CD14-positive monocyte (primary cell): ENCODE measurements around the gene ADGRG1. TPM values are rescaled to one million over a fixed set of nuclear protein-coding genes. Genes with fewer than 3 reads are reported as not detected.

Source experiments
- DNase-seq, 3 donors: peaks; one replicate each; pipeline ENCODE4 v3.0.0-alpha.2; 2011 to 2022
- H2AFZ ChIP-seq: 2 replicates; pipeline ENCODE4 v1.6.0; 2012; ENCODE audit warnings: mild to moderate bottlenecking, low read depth, low read length, inconsistent platforms; ENCODE audit not compliant: insufficient read depth, poor library complexity, severe bottlenecking
- H3K27ac ChIP-seq, 2 donors: 1 replicate in 1 of 2; 2 replicates in 1 of 2; pipeline ENCODE4 v1.5.1; 2012 to 2013; ENCODE audit warnings: low read length in 2 of 2, control low read depth in 1 of 2, inconsistent platforms in 1 of 2, low read depth in 1 of 2, mild to moderate bottlenecking in 1 of 2
- H3K27me3 ChIP-seq, 2 donors: one replicate each; pipeline versions ENCODE4 v1.6.0 to v1.6.1; 2011 to 2013; ENCODE audit warnings: low read length in 2 of 2; ENCODE audit not compliant: control insufficient read depth in 2 of 2, insufficient read depth in 2 of 2
- H3K36me3 ChIP-seq, 2 donors: replicated peaks in 1 of 2; 1 replicate in 1 of 2; 2 replicates in 1 of 2; pipeline versions ENCODE4 v1.5.1 to v1.6.1; 2012 to 2013; ENCODE audit warnings: low read length in 2 of 2, control low read depth in 1 of 2, inconsistent platforms in 1 of 2, mild to moderate bottlenecking in 1 of 2; ENCODE audit not compliant: insufficient read depth in 2 of 2, control insufficient read depth in 1 of 2
- H3K4me1 ChIP-seq, 2 donors: 1 replicate in 1 of 2; 2 replicates in 1 of 2; pipeline versions ENCODE4 v1.5.1 to v1.6.1; 2012 to 2013; ENCODE audit warnings: low read length in 2 of 2, control low read depth in 1 of 2, inconsistent platforms in 1 of 2, mild to moderate bottlenecking in 1 of 2, moderate library complexity in 1 of 2; ENCODE audit not compliant: insufficient read depth in 2 of 2, control insufficient read depth in 1 of 2
- H3K4me2 ChIP-seq: replicated peaks from 2 replicates; pipeline ENCODE3; 2012; ENCODE audit warnings: low read length, moderate library complexity, mild to moderate bottlenecking; ENCODE audit not compliant: poor library complexity, severe bottlenecking; ENCODE audit errors: extremely low read depth
- H3K4me3 ChIP-seq, 3 experiments: fragments of 200-600 bp in 1 of 3; sonication (generic) in 1 of 3; replicated peaks in 1 of 3; 1 replicate in 2 of 3; 2 replicates in 1 of 3; pipeline ENCODE4 v1.5.1; 2011 to 2013; ENCODE audit warnings: low read length in 3 of 3, mild to moderate bottlenecking in 3 of 3, control low read depth in 2 of 3, low read depth in 2 of 3, inconsistent platforms in 1 of 3, moderate library complexity in 1 of 3
- H3K79me2 ChIP-seq: 2 replicates; pipeline ENCODE4 v1.6.0; 2012; ENCODE audit warnings: mild to moderate bottlenecking, control low read depth, inconsistent platforms, low read length, moderate library complexity; ENCODE audit not compliant: insufficient read depth
- H3K9ac ChIP-seq: 2 replicates; pipeline ENCODE4 v1.6.0; 2017; ENCODE audit warnings: low read length, mild to moderate bottlenecking; ENCODE audit not compliant: insufficient read depth, poor library complexity, severe bottlenecking
- H3K9me3 ChIP-seq, 2 donors: replicated peaks in 1 of 2; 1 replicate in 1 of 2; 2 replicates in 1 of 2; pipeline versions ENCODE4 v1.5.1 to v1.6.1; 2012 to 2013; ENCODE audit warnings: low read length in 2 of 2, control low read depth in 1 of 2; ENCODE audit not compliant: control insufficient read depth in 1 of 2, insufficient read depth in 1 of 2
- H4K20me1 ChIP-seq: 2 replicates; pipeline ENCODE4 v1.6.0; 2012; ENCODE audit warnings: mild to moderate bottlenecking, low read length, control low read depth, moderate library complexity; ENCODE audit not compliant: insufficient read depth
- H3K27ac Mint-ChIP-seq, 7 donors: one replicate each; pipeline ENCODE4 v1.8.0; 2020; ENCODE audit warnings: mild to moderate bottlenecking in 7 of 7, mixed read lengths in 7 of 7, moderate library complexity in 6 of 7, inconsistent platforms in 2 of 7
- H3K27me3 Mint-ChIP-seq, 3 donors: one replicate each; pipeline ENCODE4 v1.8.0; 2021 to 2022; ENCODE audit warnings: low read depth in 3 of 3, mild to moderate bottlenecking in 3 of 3, mixed read lengths in 3 of 3, moderate library complexity in 3 of 3, inconsistent platforms in 1 of 3
- H3K36me3 Mint-ChIP-seq, 2 donors: one replicate each; pipeline ENCODE4 v1.8.0; 2020; ENCODE audit warnings: mixed read lengths in 2 of 2, inconsistent platforms in 1 of 2, mild to moderate bottlenecking in 1 of 2
- H3K4me1 Mint-ChIP-seq: one replicate; pipeline ENCODE4 v1.8.0; 2020; ENCODE audit warnings: mild to moderate bottlenecking, mixed read lengths
- H3K4me3 Mint-ChIP-seq, 2 donors: one replicate each; pipeline ENCODE4 v1.8.0; 2020; ENCODE audit warnings: mild to moderate bottlenecking in 2 of 2, mixed read lengths in 2 of 2, moderate library complexity in 1 of 2
- H3K9me3 Mint-ChIP-seq, 7 donors: one replicate each; pipeline ENCODE4 v1.8.0; 2020 to 2022; ENCODE audit warnings: mixed read lengths in 7 of 7, mild to moderate bottlenecking in 6 of 7, moderate library complexity in 6 of 7, inconsistent platforms in 2 of 7
- WGBS: methylation state at CpG from one replicate; pipeline ENCODE4 v1.1.5; 2013; ENCODE audit warnings: missing lambda C conversion rate; ENCODE audit not compliant: insufficient coverage; 5-methylcytosine and 5-hydroxymethylcytosine counted together
- intact Hi-C, 2 donors: fragments of 100-400 bp; cut with micrococcal nuclease; formaldehyde crosslinking; loops; one replicate each; pipeline versions ENCODE4 v1.15.0 to v1.15.1; 2023
- polyA plus RNA-seq, 3 donors: library from polyadenylated mRNA; depleted of rRNA in 1 of 3; unstranded in 2 of 3; stranded (reverse) in 1 of 3; fragments of 300-500 nt in 2 of 3; fragments of >200 nt in 1 of 3; fragmentation: Illumina TruSeq in 2 of 3; gene quantifications; 1 replicate in 2 of 3; 2 replicates in 1 of 3; pipeline ENCODE4 v1.2.3, GENCODE V29; 2012 to 2021
- TF ChIP-seq, protein P1 (sequence below): fragments of 200-600 bp; IDR thresholded peaks from one replicate; pipeline ENCODE4 v1.8.0; 2022; ENCODE audit warnings: antibody characterized with exemption, mild to moderate bottlenecking

Gene ADGRG1
- polyA plus RNA-seq, 3 donors = 0.07 to 0.39 (median 0.08) TPM

DNA sequence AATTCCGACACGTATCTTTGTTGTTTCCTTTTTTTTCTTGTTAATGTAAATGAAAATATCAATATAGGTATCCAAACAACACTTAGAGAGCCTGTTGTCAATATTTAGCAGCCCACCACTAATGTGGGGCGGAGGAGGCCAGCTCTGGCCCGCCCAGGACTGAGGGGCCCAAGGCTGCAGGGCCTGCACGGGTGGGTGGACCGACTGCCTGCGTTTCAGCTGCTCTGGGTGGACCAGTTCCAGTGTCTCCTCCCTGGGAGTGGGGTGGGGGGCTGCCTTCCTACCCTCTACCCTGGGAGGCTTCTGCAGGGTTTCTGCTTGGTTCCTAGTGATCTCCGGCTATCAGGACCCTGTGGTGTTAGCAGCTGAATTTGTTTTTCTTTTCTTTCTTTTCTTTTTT is 15.9 kb upstream of the ADGRG1 start:
- no peak for DNase-seq
- intact Hi-C loops = no loop called here
- no peak overlapping the region for H3K4me3 Mint-ChIP-seq
- no peaks in the 10 kb centered on the region for H3K4me1 ChIP-seq
- TF ChIP-seq, protein P1, sequence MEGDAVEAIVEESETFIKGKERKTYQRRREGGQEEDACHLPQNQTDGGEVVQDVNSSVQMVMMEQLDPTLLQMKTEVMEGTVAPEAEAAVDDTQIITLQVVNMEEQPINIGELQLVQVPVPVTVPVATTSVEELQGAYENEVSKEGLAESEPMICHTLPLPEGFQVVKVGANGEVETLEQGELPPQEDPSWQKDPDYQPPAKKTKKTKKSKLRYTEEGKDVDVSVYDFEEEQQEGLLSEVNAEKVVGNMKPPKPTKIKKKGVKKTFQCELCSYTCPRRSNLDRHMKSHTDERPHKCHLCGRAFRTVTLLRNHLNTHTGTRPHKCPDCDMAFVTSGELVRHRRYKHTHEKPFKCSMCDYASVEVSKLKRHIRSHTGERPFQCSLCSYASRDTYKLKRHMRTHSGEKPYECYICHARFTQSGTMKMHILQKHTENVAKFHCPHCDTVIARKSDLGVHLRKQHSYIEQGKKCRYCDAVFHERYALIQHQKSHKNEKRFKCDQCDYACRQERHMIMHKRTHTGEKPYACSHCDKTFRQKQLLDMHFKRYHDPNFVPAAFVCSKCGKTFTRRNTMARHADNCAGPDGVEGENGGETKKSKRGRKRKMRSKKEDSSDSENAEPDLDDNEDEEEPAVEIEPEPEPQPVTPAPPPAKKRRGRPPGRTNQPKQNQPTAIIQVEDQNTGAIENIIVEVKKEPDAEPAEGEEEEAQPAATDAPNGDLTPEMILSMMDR = no peak
- H3K27me3 Mint-ChIP-seq = peaks cover 5 to 18% (median 5%) of the 10 kb centered on the region in 3 donors
- H3K9me3 Mint-ChIP-seq = no peaks in the 10 kb centered on the region
- no peak overlapping the region for H3K4me2 ChIP-seq
- no peaks in the 10 kb centered on the region for H3K36me3 Mint-ChIP-seq
- H3K27ac ChIP-seq = no peak overlapping the region
- H2AFZ ChIP-seq = no peak overlapping the region
- H4K20me1 ChIP-seq = no peaks in the 10 kb centered on the region
- H3K4me3 ChIP-seq = no peak overlapping the region
- peaks cover 0 to 3% of the 10 kb centered on the region in 2 donors for H3K27me3 ChIP-seq
- H3K36me3 ChIP-seq = no peaks in the 10 kb centered on the region
- H3K79me2 ChIP-seq = no peaks in the 10 kb centered on the region
- WGBS = no CpG with 5 or more reads among the region's 8 CpGs
- H3K27ac Mint-ChIP-seq = no peak overlapping the region
- no peaks in the 10 kb centered on the region for H3K4me1 Mint-ChIP-seq
- H3K9ac ChIP-seq = no peak overlapping the region
- no peaks in the 10 kb centered on the region for H3K9me3 ChIP-seq

DNA sequence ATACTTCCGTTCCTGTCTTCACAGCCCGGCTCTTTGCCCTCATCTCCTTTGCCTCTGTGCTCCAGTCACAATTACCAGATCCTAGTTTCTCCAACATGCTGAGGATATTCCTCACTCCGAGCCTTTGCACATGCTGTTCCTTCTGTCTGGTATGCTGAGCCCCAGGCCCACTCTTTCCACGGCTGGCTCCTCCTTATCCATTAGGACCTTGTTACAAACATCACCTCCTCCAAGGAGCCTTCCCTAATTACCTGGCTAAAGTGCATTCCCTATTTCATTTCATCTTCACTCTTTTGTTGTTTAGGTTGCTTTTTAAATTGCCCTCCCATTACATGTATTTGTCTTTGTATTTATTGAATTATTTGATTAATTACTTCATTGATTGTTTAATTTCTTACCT is 14.9 kb upstream of the ADGRG1 start:
- DNase-seq = no peak
- Histone ChIP-seq H2AFZ (no peak overlapping the region), H3K79me2 (no peaks in the 10 kb centered on the region), H3K27ac (no peak overlapping the region), H3K9ac (no peak overlapping the region), H3K27me3 (peaks cover 0 to 3% of the 10 kb centered on the region in 2 donors), H3K4me1 (no peaks in the 10 kb centered on the region), H4K20me1 (no peaks in the 10 kb centered on the region), H3K4me3 (no peak overlapping the region), H3K36me3 (no peaks in the 10 kb centered on the region), H3K9me3 (no peaks in the 10 kb centered on the region), H3K4me2 (no peak overlapping the region)
- Mint-ChIP-seq H3K27ac (no peak overlapping the region), H3K27me3 (peaks cover 5 to 18% (median 5%) of the 10 kb centered on the region in 3 donors), H3K9me3 (no peaks in the 10 kb centered on the region), H3K4me3 (no peak overlapping the region), H3K36me3 (no peaks in the 10 kb centered on the region), H3K4me1 (no peaks in the 10 kb centered on the region)
- TF ChIP-seq, protein P1 = no peak
- intact Hi-C loops = no loop called here
- WGBS = 82% methylated on average over 3 of the region's 4 CpGs
